ENCODE measurements around the gene BUD13. TPM values are rescaled to one million over a fixed set of nuclear protein-coding genes. Genes with fewer than 3 reads are reported as not detected.

Gene BUD13
- total RNA-seq, 4 donors from 2014 or later: 10.8 to 17.1 (median 12.5) TPM

DNA sequence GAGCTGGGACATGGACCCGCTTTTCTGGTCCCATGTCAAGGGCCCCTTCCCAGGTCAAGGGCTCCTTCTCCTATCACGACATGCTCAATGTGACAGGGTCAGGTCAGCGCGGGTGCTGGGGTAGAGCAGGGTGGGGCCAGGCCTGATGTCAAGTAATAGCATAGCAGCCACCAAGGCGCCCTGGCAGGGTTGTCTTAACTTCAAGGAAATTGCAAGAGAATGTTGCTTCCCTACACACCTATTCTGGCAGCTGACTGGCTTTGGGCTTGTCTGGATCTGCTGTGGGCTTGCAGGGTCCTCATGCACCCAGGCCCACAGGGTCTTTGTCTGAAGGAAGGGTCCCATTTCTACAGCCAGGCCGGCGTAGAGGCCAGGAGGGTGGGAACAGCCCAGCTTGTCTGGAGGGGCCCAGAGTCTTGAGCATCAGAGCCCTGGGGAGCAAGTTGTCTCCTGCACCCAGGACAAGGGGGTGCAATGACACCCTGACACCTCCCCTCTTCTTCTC, 71.4 kb downstream of the BUD13 start:
- H3K27me3 ChIP-seq: peaks cover 0 to 8% (median 0%) of the 10 kb centered on the region in 4 donors
- no peak for TF ChIP-seq CTCF (IDR thresholded peaks at IDR 0.05)
- no peak for TF ChIP-seq POLR2AphosphoS5 (IDR thresholded peaks at IDR 0.05)
- TF ChIP-seq EP300 (IDR thresholded peaks at IDR 0.05): no peak
- no peak for TF ChIP-seq POLR2A (IDR thresholded peaks at IDR 0.05; ENCODE audit: low read depth)
- H3K4me1 ChIP-seq: no peaks in the 10 kb centered on the region
- H3K4me3 ChIP-seq: no peak overlapping the region
- no peaks in the 10 kb centered on the region for H3K36me3 ChIP-seq
- WGBS: 88% methylated on average over 5 of the region's 7 CpGs
- H3K27ac ChIP-seq (replicated peaks in 1 of 4): no peak overlapping the region
- intact Hi-C loops (cut with DNase I): no loop called here
- H3K9me3 ChIP-seq: no peaks in the 10 kb centered on the region
- no peak for DNase-seq (ENCODE audit: extremely low spot score)

GRCh38 chr11:116700586-116701220, 72.1 kb downstream of the BUD13 start:
- WGBS: 92% methylated on average over 6 of the region's 6 CpGs
- Histone ChIP-seq H3K27ac (replicated peaks in 1 of 4) (no peak overlapping the region), H3K9me3 (no peaks in the 10 kb centered on the region), H3K36me3 (no peaks in the 10 kb centered on the region), H3K4me1 (no peaks in the 10 kb centered on the region), H3K27me3 (peaks cover 0 to 11% (median 0%) of the 10 kb centered on the region in 4 donors), H3K4me3 (no peak overlapping the region)
- TF ChIP-seq EP300 (IDR thresholded peaks at IDR 0.05): no peak
- TF ChIP-seq POLR2A (IDR thresholded peaks at IDR 0.05; ENCODE audit: low read depth): no peak
- TF ChIP-seq POLR2AphosphoS5 (IDR thresholded peaks at IDR 0.05): no peak
- TF ChIP-seq CTCF (IDR thresholded peaks at IDR 0.05): no peak
- intact Hi-C loops (cut with DNase I): no loop called here
- DNase-seq (ENCODE audit: extremely low spot score): no peak

Other genes starting within 250 kb of the BUD13 start
- gene ZPR1, start 15.0 kb upstream of the BUD13 start, total RNA-seq: 10 to 100 TPM; 18.3 to 46.4 (median 34.7) TPM
- not detected for gene APOA5, start 18.9 kb upstream of the BUD13 start, total RNA-seq
- gene APOA4, start 50.3 kb upstream of the BUD13 start, total RNA-seq: under 1 TPM in 2 of 4 donors, not detected in 2; 0.26 to 0.40 TPM
- gene APOC3, start 56.9 kb upstream of the BUD13 start, total RNA-seq: not detected
- 1 to 10 TPM in 1 of 4 donors, under 1 TPM in 1, not detected in 2; 0.50 to 1.4 TPM for gene APOA1, start 64.6 kb upstream of the BUD13 start, total RNA-seq

Measured in esophagus muscularis mucosa (tissue), 4 donors.